Endothelial cell (in vitro differentiated cells): ENCODE data around the gene CARM1. TPM values are rescaled to one million over a fixed set of nuclear protein-coding genes. Genes with fewer than 3 reads are reported as not detected.
A peak's percentile ranks its signal among the peaks of the same experiment; 100 is the strongest.

Experiments
- DNase-seq: peaks from one replicate; pipeline ENCODE4 v3.0.0; 2021; ENCODE audit warnings: low spot score
- H3K27ac Mint-ChIP-seq: one replicate; pipeline ENCODE4 v1.8.0; 2021; ENCODE audit warnings: mixed read lengths, inconsistent platforms; ENCODE audit not compliant: unreplicated experiment
- H3K27me3 Mint-ChIP-seq: one replicate; pipeline ENCODE4 v1.8.0; 2021; ENCODE audit warnings: mild to moderate bottlenecking, moderate library complexity, mixed read lengths, inconsistent platforms; ENCODE audit not compliant: unreplicated experiment
- H3K36me3 Mint-ChIP-seq: one replicate; pipeline ENCODE4 v1.8.0; 2021; ENCODE audit warnings: mild to moderate bottlenecking, low read depth, mixed read lengths, inconsistent platforms; ENCODE audit not compliant: unreplicated experiment
- H3K4me1 Mint-ChIP-seq: one replicate; pipeline ENCODE4 v1.8.0; 2021; ENCODE audit warnings: mild to moderate bottlenecking, mixed read lengths, inconsistent platforms; ENCODE audit not compliant: unreplicated experiment
- H3K4me3 Mint-ChIP-seq: one replicate; pipeline ENCODE4 v1.8.0; 2021; ENCODE audit warnings: mild to moderate bottlenecking, mixed read lengths, inconsistent platforms; ENCODE audit not compliant: unreplicated experiment
- H3K9me3 Mint-ChIP-seq: one replicate; pipeline ENCODE4 v1.8.0; 2021; ENCODE audit warnings: mixed read lengths, inconsistent platforms; ENCODE audit not compliant: unreplicated experiment
- total RNA-seq: library from RNA; stranded (reverse); fragmentation: NEBNext Ultra II Directional; extraction: Animal tissue kit (Norgen Biotek cat#: 25700); gene quantifications from one replicate; pipeline ENCODE4 v1.2.1, GENCODE V29; 2021; ENCODE audit not compliant: unreplicated experiment
- TF ChIP-seq, protein P1 (sequence below): fragments of 200-600 bp; sonication (generic); IDR thresholded peaks from one replicate; pipeline ENCODE4 v1.5.0; 2021; ENCODE audit warnings: antibody characterized with exemption; ENCODE audit not compliant: unreplicated experiment

Gene CARM1
- total RNA-seq, 1 donor from 2014 or later = 63.2 TPM

- Mint-ChIP-seq H3K27ac (no peak overlapping the region), H3K4me1 (peaks cover 22% of the 10 kb centered on the region), H3K27me3 (peaks cover 3% of the 10 kb centered on the region), H3K4me3 (no peak overlapping the region), H3K36me3 (no peaks in the 10 kb centered on the region), H3K9me3 (no peaks in the 10 kb centered on the region)
- TF ChIP-seq, protein P1, sequence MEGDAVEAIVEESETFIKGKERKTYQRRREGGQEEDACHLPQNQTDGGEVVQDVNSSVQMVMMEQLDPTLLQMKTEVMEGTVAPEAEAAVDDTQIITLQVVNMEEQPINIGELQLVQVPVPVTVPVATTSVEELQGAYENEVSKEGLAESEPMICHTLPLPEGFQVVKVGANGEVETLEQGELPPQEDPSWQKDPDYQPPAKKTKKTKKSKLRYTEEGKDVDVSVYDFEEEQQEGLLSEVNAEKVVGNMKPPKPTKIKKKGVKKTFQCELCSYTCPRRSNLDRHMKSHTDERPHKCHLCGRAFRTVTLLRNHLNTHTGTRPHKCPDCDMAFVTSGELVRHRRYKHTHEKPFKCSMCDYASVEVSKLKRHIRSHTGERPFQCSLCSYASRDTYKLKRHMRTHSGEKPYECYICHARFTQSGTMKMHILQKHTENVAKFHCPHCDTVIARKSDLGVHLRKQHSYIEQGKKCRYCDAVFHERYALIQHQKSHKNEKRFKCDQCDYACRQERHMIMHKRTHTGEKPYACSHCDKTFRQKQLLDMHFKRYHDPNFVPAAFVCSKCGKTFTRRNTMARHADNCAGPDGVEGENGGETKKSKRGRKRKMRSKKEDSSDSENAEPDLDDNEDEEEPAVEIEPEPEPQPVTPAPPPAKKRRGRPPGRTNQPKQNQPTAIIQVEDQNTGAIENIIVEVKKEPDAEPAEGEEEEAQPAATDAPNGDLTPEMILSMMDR = no peak
- DNase-seq = no peak
Observed at GRCh38 chr19:10884274-10884673, 12.9 kb downstream of the CARM1 start.

DNA sequence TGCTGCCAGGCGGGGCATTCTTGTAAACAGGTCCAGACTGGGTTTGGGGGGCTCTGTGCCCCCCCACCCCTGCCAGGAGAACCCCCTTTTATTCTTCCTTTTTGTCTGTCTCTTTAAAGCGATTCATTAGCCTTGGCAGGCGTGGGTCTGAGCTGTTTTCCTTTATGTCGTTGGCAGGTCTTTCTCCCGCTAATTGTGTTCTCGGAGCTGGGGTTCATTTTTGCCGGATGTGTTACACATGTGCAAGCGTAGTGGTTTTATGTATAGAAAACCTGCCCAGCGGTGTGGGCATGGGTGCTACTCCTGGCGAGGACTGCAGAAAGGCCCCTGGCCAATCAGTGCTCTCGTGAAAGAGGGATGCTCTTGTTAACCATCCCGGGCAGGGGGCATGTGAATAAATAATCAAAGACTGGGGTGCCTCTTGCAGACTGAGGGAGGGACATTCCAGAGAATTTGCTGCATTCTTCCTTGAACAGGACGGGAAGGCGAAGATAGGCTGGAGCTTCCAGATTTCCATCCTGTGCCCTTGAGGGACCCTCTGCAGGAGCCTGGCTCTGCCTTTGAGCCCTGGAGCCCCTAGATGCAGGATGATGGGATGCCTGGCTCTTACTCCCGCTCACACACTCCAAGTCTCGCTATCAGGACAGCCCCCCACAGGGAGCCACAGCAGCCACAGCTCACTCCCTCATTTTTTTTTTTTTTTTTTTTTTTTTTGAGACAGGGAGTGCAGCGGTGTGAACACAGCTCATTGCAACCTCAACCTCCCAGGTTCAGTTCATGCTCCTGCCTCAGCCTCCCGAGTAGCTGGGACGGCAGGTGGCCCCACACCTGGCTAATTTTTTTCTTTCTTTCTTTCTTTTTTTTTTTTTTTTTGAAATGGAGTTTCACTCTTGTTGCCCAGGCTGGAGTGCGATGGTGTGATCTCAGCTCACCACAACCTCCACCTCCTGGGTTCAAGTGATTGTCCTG lies 14.1 kb downstream of the CARM1 start:
- TF ChIP-seq, protein P1 = no peak
- no peaks in the 10 kb centered on the region for H3K36me3 Mint-ChIP-seq
- H3K27me3 Mint-ChIP-seq = peaks cover 3% of the 10 kb centered on the region
- peaks cover 20% of the 10 kb centered on the region for H3K4me1 Mint-ChIP-seq
- no peak for DNase-seq
- H3K4me3 Mint-ChIP-seq = no peak overlapping the region
- no peaks in the 10 kb centered on the region for H3K9me3 Mint-ChIP-seq
- H3K27ac Mint-ChIP-seq = peak overlapping the region; percentile 25

DNA sequence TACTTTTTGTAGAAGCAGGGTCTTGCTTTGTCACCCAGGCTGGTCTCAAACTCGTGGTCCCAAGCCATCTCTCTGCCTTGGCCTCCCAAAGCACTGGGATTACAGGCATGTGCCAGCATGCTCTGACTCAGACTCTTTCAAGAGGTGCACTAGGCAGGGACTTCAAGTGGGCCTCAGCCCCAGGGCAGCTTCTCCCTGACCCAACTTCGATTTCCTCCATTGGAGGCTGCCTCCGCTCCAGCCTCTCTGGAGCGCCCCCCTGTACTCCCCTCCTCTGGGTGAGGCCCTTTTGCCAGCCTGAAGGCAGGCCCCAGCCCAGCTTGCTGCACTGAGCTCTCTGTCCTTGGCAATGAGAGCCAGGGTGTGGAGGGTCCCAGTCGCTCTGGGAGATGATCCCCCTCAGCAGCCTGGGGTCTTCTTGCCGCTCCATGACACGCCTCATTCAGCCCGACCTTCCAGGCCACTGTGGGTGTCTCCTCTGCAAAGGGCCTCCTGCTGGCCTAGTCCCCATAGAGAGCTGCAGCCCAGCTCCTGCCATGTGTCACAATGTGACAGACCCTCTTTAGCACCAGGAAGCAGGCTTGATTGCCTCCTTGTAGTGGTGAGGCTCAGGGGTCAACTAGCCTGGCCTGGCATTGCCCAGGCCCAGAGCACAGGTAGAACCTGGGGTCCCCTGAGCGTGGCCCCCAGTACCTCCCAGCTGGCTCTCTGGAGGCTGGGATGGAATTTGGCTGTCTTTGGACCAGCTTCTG lies 16.4 kb downstream of the CARM1 start:
- H3K4me1 Mint-ChIP-seq = peaks cover 13% of the 10 kb centered on the region
- H3K27me3 Mint-ChIP-seq = peaks cover 3% of the 10 kb centered on the region
- TF ChIP-seq, protein P1 = no peak
- no peak overlapping the region for H3K4me3 Mint-ChIP-seq
- H3K36me3 Mint-ChIP-seq = no peaks in the 10 kb centered on the region
- no peak for DNase-seq
- H3K27ac Mint-ChIP-seq = no peak overlapping the region
- no peaks in the 10 kb centered on the region for H3K9me3 Mint-ChIP-seq

- Mint-ChIP-seq H3K4me1 (peaks cover 13% of the 10 kb centered on the region), H3K9me3 (no peaks in the 10 kb centered on the region), H3K27me3 (peaks cover 3% of the 10 kb centered on the region), H3K27ac (no peak overlapping the region), H3K36me3 (no peaks in the 10 kb centered on the region), H3K4me3 (no peak overlapping the region)
- TF ChIP-seq, protein P1 = no peak
- DNase-seq = no peak
Observed at GRCh38 chr19:10888421-10888866, 17.1 kb downstream of the CARM1 start.
